Stimulated activated naive CD8-positive, alpha-beta T cell treated with anti-CD3 and anti-CD28 coated beads, Interleukin-15, Interleukin-2, amounts not matched to agents 100 ng/mL and 50 ng/mL, for 24 hours (primary cell): Measurements from ENCODE around the gene IQCN.

ENCODE experiments used
- H3K27ac Mint-ChIP-seq: one replicate; pipeline ENCODE4 v1.8.0; 2021; ENCODE audit warnings: mild to moderate bottlenecking, mixed read lengths
- H3K27me3 Mint-ChIP-seq: one replicate; pipeline ENCODE4 v1.8.0; 2021; ENCODE audit warnings: mixed read lengths
- H3K36me3 Mint-ChIP-seq: one replicate; pipeline ENCODE4 v1.8.0; 2021; ENCODE audit warnings: low read depth, mixed read lengths
- H3K4me1 Mint-ChIP-seq: one replicate; pipeline ENCODE4 v1.8.0; 2021; ENCODE audit warnings: low read depth, mixed read lengths
- H3K4me3 Mint-ChIP-seq: one replicate; pipeline ENCODE4 v1.8.0; 2021; ENCODE audit warnings: mild to moderate bottlenecking, mixed read lengths
- H3K9me3 Mint-ChIP-seq: one replicate; pipeline ENCODE4 v1.8.0; 2021; ENCODE audit warnings: mixed read lengths

The IQCN gene

GRCh38 chr19:18265582-18265981 lies 8.7 kb downstream of the IQCN start:
- Mint-ChIP-seq H3K36me3 (no peaks in the 10 kb centered on the region), H3K4me3 (no peak overlapping the region), H3K9me3 (no peaks in the 10 kb centered on the region), H3K4me1 (no peaks in the 10 kb centered on the region), H3K27me3 (no peaks in the 10 kb centered on the region), H3K27ac (no peak overlapping the region)

GRCh38 chr19:18264971-18265540 lies 9.2 kb downstream of the IQCN start:
- no peaks in the 10 kb centered on the region for H3K27me3 Mint-ChIP-seq
- no peaks in the 10 kb centered on the region for H3K4me1 Mint-ChIP-seq
- no peak overlapping the region for H3K4me3 Mint-ChIP-seq
- H3K36me3 Mint-ChIP-seq: no peaks in the 10 kb centered on the region
- H3K27ac Mint-ChIP-seq: no peak overlapping the region
- H3K9me3 Mint-ChIP-seq: no peaks in the 10 kb centered on the region

DNA sequence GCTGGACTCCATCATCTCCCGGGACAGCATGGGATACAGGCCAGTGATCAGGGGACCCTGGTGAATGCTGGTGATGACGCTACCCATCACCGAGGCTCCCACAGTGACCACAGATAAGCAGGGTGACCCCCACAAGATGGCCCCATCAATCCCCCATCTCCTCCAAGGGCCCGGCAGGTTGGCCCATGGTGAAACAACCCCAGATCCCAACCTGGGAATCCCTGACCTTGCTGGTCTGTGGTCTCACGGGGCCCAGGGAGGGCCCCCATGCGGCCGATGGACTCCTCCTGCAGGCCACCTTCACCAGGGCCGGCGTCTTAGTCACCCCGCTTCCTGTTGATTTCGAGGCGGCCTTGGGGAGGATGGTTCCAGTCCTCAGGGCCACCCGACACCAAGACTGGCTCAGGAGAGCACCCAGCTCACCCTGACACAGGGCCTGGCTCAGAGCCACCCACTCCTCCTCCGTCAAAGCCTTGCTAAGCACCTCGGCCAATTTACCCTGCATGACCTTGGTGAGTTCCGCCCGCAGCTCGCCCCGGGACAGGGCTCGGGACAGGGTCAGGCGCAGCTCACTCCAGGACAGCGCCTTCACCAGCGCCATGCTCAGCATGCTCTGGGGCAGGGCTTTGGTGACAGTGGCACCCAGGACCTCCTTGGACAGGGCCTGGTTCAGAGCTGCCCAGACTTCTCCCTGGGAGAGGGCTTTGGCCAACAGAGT lies 10.0 kb downstream of the IQCN start:
- no peak overlapping the region for H3K27ac Mint-ChIP-seq
- no peak overlapping the region for H3K4me3 Mint-ChIP-seq
- H3K4me1 Mint-ChIP-seq: no peaks in the 10 kb centered on the region
- no peaks in the 10 kb centered on the region for H3K36me3 Mint-ChIP-seq
- no peaks in the 10 kb centered on the region for H3K9me3 Mint-ChIP-seq
- H3K27me3 Mint-ChIP-seq: no peaks in the 10 kb centered on the region

DNA sequence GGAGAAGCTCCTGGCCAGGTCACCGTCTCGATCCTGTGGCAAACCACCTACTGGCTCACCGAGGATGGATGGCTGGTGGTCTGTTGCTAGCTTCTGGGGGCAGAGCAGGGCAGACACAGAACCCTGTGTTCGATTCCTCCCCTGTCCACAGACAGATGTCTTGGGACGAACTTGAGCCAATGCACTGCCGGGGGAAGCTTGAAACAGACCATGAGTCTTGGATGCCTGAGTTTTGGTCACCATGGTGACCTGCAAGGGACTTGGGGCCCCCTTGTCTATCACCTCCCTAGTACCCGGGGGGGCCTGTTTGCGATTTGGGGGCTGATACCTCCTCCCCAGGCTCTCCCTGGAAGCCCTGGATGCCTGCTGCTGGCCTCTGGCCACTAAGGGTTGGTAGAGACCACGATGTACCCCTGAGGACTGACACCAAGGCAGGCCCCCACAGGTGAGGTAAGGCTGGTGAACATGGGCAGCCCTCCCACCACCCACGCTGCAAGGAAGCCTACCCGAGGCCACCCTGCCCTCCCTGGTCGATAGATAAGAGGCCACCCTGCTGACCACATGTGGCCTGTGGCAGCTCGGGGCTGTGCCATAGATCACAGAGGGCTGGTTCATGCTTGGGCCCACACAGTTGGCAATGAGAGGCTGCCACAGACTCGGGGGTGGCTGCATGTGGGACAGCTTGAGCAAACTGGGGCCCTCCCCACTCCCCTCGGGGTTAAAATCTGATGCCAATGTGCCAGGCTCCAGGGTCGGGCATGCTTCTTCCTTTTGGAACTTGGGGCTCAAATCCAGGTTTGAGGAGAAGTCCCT lies 10.7 kb downstream of the IQCN start:
- no peaks in the 10 kb centered on the region for H3K9me3 Mint-ChIP-seq
- no peak overlapping the region for H3K4me3 Mint-ChIP-seq
- no peaks in the 10 kb centered on the region for H3K27me3 Mint-ChIP-seq
- no peaks in the 10 kb centered on the region for H3K36me3 Mint-ChIP-seq
- H3K27ac Mint-ChIP-seq: no peak overlapping the region
- no peaks in the 10 kb centered on the region for H3K4me1 Mint-ChIP-seq

GRCh38 chr19:18262917-18263316 lies 11.3 kb downstream of the IQCN start:
- Mint-ChIP-seq H3K27me3 (no peaks in the 10 kb centered on the region), H3K27ac (no peak overlapping the region), H3K4me1 (no peaks in the 10 kb centered on the region), H3K4me3 (no peak overlapping the region), H3K9me3 (no peaks in the 10 kb centered on the region), H3K36me3 (no peaks in the 10 kb centered on the region)

- no peak overlapping the region for H3K27ac Mint-ChIP-seq
- no peaks in the 10 kb centered on the region for H3K4me1 Mint-ChIP-seq
- no peaks in the 10 kb centered on the region for H3K9me3 Mint-ChIP-seq
- H3K4me3 Mint-ChIP-seq: no peak overlapping the region
- no peaks in the 10 kb centered on the region for H3K36me3 Mint-ChIP-seq
- H3K27me3 Mint-ChIP-seq: no peaks in the 10 kb centered on the region
Measured at GRCh38 chr19:18262144-18262543, 12.1 kb downstream of the IQCN start.

- Mint-ChIP-seq H3K36me3 (no peaks in the 10 kb centered on the region), H3K27ac (no peak overlapping the region), H3K4me1 (no peaks in the 10 kb centered on the region), H3K27me3 (no peaks in the 10 kb centered on the region), H3K9me3 (no peaks in the 10 kb centered on the region), H3K4me3 (no peak overlapping the region)
Measured at GRCh38 chr19:18261474-18261873, 12.8 kb downstream of the IQCN start.

GRCh38 chr19:18259893-18260292 lies 14.4 kb downstream of the IQCN start:
- no peak overlapping the region for H3K4me3 Mint-ChIP-seq
- no peaks in the 10 kb centered on the region for H3K27me3 Mint-ChIP-seq
- peaks cover 3% of the 10 kb centered on the region for H3K4me1 Mint-ChIP-seq
- no peaks in the 10 kb centered on the region for H3K9me3 Mint-ChIP-seq
- no peaks in the 10 kb centered on the region for H3K36me3 Mint-ChIP-seq
- no peak overlapping the region for H3K27ac Mint-ChIP-seq

GRCh38 chr19:18257503-18258470 lies 16.5 kb downstream of the IQCN start:
- H3K27me3 Mint-ChIP-seq: peaks cover 18% of the 10 kb centered on the region
- H3K9me3 Mint-ChIP-seq: no peaks in the 10 kb centered on the region
- H3K36me3 Mint-ChIP-seq: no peaks in the 10 kb centered on the region
- H3K4me3 Mint-ChIP-seq: no peak overlapping the region
- H3K4me1 Mint-ChIP-seq: peaks cover 9% of the 10 kb centered on the region
- no peak overlapping the region for H3K27ac Mint-ChIP-seq

DNA sequence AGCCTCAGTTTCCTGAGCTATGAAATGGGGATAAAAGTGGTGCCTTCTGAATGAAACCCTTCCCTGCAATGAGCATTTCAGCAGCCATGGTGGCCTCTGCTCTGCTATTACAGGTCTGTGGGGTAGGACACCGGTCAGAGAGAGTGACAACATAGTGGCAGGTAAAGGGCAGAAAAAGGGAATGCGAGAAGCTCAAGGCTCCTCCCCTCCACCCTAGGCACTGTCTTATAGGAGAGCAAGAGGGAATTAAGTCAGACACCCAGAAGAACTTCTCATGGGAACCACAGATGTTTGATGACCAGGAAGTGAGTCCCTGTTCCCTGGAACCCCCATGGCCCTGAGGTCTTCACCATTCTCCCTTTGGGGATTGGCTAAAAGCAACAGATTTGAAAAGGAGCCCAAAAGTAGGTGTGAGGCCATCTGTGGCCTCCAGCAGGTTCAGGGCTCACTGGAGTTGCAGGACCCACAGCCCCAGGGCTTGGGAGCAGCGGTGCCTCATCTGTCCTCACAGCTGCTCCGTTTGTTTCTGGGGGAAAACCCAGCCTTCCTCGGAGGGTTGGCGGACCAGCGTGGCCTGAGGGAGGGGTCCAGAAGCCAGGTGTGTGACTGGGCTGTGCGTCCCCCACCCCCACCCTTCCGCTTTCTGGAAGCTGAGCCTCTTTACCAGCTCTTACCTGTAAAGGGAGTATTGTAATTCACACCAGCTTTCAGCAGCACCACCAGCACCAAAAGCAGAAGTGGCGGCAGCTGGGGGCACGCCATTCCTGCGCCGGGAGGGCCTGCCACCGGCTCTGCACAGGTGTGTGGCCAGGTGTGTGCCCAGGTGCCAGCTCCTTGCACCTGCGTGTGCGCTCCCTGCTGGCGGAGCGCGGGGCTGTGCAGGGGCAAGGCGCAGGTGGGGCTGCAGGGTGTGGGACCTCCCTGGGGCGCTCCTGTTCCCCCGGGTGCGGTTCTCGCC lies 19.4 kb downstream of the IQCN start:
- H3K4me3 Mint-ChIP-seq: no peak overlapping the region
- no peaks in the 10 kb centered on the region for H3K9me3 Mint-ChIP-seq
- H3K27me3 Mint-ChIP-seq: peaks cover 26% of the 10 kb centered on the region
- H3K36me3 Mint-ChIP-seq: no peaks in the 10 kb centered on the region
- peaks cover 12% of the 10 kb centered on the region for H3K4me1 Mint-ChIP-seq
- H3K27ac Mint-ChIP-seq: no peak overlapping the region

GRCh38 chr19:18253716-18254115 lies 20.5 kb downstream of the IQCN start:
- no peak overlapping the region for H3K4me3 Mint-ChIP-seq

DNA sequence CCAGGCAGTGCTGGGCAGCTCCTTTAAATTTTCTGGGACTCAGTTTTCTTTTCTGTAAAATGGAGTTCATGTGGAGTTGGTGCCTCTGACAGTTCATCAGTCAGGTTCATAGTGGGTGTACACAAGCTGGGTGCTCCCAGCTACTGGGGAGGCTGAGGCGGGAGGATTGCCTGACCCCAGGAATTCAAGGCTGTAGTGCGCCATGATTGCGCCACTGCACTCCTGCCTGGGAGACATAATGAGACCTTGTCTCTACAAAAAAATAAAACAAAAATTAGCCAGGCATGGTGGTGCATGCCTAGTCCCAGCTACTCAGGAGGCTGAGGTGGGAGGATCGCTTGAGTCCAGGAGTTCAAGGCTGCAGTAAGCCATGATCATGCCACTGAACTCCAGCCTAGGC lies 21.1 kb downstream of the IQCN start:
- peaks cover 26% of the 10 kb centered on the region for H3K27me3 Mint-ChIP-seq
- no peaks in the 10 kb centered on the region for H3K9me3 Mint-ChIP-seq
- H3K4me3 Mint-ChIP-seq: no peak overlapping the region
- H3K27ac Mint-ChIP-seq: no peak overlapping the region
- no peaks in the 10 kb centered on the region for H3K36me3 Mint-ChIP-seq
- peaks cover 12% of the 10 kb centered on the region for H3K4me1 Mint-ChIP-seq

More at GRCh38 chr19:18253716-18254115, 20.5 kb downstream of the IQCN start:
- H3K9me3 Mint-ChIP-seq: no peaks in the 10 kb centered on the region
- no peaks in the 10 kb centered on the region for H3K36me3 Mint-ChIP-seq
- peaks cover 26% of the 10 kb centered on the region for H3K27me3 Mint-ChIP-seq
- H3K27ac Mint-ChIP-seq: no peak overlapping the region
- peaks cover 12% of the 10 kb centered on the region for H3K4me1 Mint-ChIP-seq

DNA sequence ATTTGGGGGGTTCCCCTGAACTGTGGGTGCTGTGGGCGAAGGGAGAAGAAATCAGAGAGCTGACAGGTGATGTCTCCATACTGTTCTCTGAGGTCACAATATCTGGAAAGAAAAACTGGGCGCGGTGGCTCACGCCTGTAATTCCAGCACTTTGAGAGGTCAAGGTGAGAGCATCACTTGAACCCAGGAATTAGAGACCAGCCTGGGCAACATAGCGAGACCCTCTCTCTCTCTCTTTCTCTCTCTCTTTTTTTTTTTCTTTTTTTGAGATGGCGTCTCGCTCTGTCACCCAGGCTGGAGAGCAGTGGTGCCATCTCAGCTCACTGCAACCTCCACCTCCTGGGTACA lies 21.9 kb downstream of the IQCN start:
- Mint-ChIP-seq H3K4me3 (no peak overlapping the region), H3K27me3 (peaks cover 26% of the 10 kb centered on the region)

More for the DNA sequence above, 21.9 kb downstream of the IQCN start:
- H3K4me1 Mint-ChIP-seq: peaks cover 12% of the 10 kb centered on the region
- no peaks in the 10 kb centered on the region for H3K36me3 Mint-ChIP-seq
- H3K27ac Mint-ChIP-seq: no peak overlapping the region
- H3K9me3 Mint-ChIP-seq: no peaks in the 10 kb centered on the region
